Kidney (tissue), 14 donors: Measurements from ENCODE around the gene IRAG1. TPM values are rescaled to one million over a fixed set of nuclear protein-coding genes. Genes with fewer than 3 reads are reported as not detected.

Experiments
- DNase-seq, 5 donors: peaks; one replicate each; pipeline ENCODE4 v3.0.0-alpha.2; 2013 to 2020
- FAIRE-seq: peaks from 2 replicates; lab custom pipeline; 2012; peaks lifted over from hg19 to GRCh38; lab: Jason Lieb, UNC
- H3K27ac ChIP-seq, 2 donors: one replicate each; pipeline ENCODE4 v1.7.0; 2013; ENCODE audit warnings: low read depth in 2 of 2, low read length in 2 of 2, inconsistent platforms in 1 of 2
- H3K27me3 ChIP-seq: one replicate; pipeline ENCODE4 v1.7.1; 2013; ENCODE audit warnings: low read length, inconsistent platforms; ENCODE audit not compliant: control insufficient read depth, insufficient read depth
- H3K36me3 ChIP-seq, 3 donors: one replicate each; pipeline versions ENCODE4 v1.7.0 to v1.7.1; 2013; ENCODE audit warnings: low read length in 3 of 3, control low read depth in 1 of 3, inconsistent platforms in 1 of 3; ENCODE audit not compliant: insufficient read depth in 3 of 3, control insufficient read depth in 2 of 3
- H3K4me1 ChIP-seq, 3 donors: one replicate each; pipeline versions ENCODE4 v1.7.0 to v1.7.1; 2013; ENCODE audit warnings: low read length in 3 of 3, inconsistent platforms in 1 of 3, low read depth in 1 of 3; ENCODE audit not compliant: control insufficient read depth in 2 of 3, insufficient read depth in 2 of 3
- H3K4me3 ChIP-seq, 3 donors: one replicate each; pipeline versions ENCODE4 v1.7.0 to v1.8.1; 2013; ENCODE audit warnings: low read length in 3 of 3, control low read depth in 1 of 3, inconsistent platforms in 1 of 3
- H3K9ac ChIP-seq, 3 donors: one replicate each; pipeline versions ENCODE4 v1.7.0 to v1.7.1; 2013; ENCODE audit warnings: low read length in 3 of 3, control low read depth in 1 of 3, inconsistent platforms in 1 of 3
- H3K9me3 ChIP-seq, 3 donors: one replicate each; pipeline versions ENCODE4 v1.7.0 to v1.7.1; 2013; ENCODE audit warnings: low read length in 3 of 3, control low read depth in 1 of 3, inconsistent platforms in 1 of 3; ENCODE audit not compliant: control insufficient read depth in 2 of 3, insufficient read depth in 1 of 3
- CTCF ChIP-seq: IDR thresholded peaks from 3 replicates; pipeline ENCODE4 v1.5.1; 2012; ENCODE audit warnings: mild to moderate bottlenecking, moderate library complexity, borderline replicate concordance; ENCODE audit not compliant: insufficient read depth; ENCODE audit errors: extremely low read depth
- intact Hi-C: fragments of 100-400 bp; cut with DNase I; formaldehyde crosslinking; loops from one replicate; pipeline ENCODE4 v1.11.1; 2022
- polyA plus RNA-seq: library from polyadenylated mRNA; stranded (reverse); fragments of 350-450 nt; fragmentation: Illumina TruSeq; extraction: RNeasy Lipid Tissue Mini Kit (QIAGEN cat#74804); gene quantifications from one replicate; pipeline ENCODE4 v1.2.3, GENCODE V29; 2014; ENCODE audit warnings: low read depth, low replicate concordance; ENCODE audit not compliant: insufficient read depth
- total RNA-seq: library from RNA; stranded (reverse); fragmentation: NEBNext Ultra II Directional; extraction: Animal tissue kit (Norgen Biotek cat#: 25700); gene quantifications from one replicate; pipeline ENCODE4 v1.2.1, GENCODE V29; 2021
- donor health status: control.
- donor health status: control.
- donor health status: control.
- donor health status: control.
- donor health status: control.
- donor health status: DM: yes; HTN: yes; CAD: no.
- donor health status: Normal renal cell carcinoma (clear cell type).

The IRAG1 gene
- total and polyA plus RNA-seq, 2 donors from 2014 or later = 7.0 to 38.1 TPM

GRCh38 chr11:10716122-10716521 is 22.6 kb upstream of the IRAG1 start:
- Histone ChIP-seq H3K4me1 (no peaks in the 10 kb centered on the region), H3K9ac (no peak overlapping the region), H3K4me3 (no peak overlapping the region), H3K36me3 (no peaks in the 10 kb centered on the region), H3K9me3 (no peaks in the 10 kb centered on the region), H3K27me3 (no peaks in the 10 kb centered on the region), H3K27ac (no peak overlapping the region)
- DNase-seq (no peak), FAIRE-seq (no peak)
- no peak for TF ChIP-seq CTCF
- intact Hi-C loops = no loop called here

GRCh38 chr11:10715571-10715970 is 22.0 kb upstream of the IRAG1 start:
- no peak for TF ChIP-seq CTCF
- H3K9me3 ChIP-seq = no peaks in the 10 kb centered on the region
- no peaks in the 10 kb centered on the region for H3K4me1 ChIP-seq
- FAIRE-seq = no peak
- H3K27ac ChIP-seq = no peak overlapping the region
- H3K4me3 ChIP-seq = no peak overlapping the region
- no peak overlapping the region for H3K9ac ChIP-seq
- no peak for DNase-seq
- no peaks in the 10 kb centered on the region for H3K27me3 ChIP-seq
- H3K36me3 ChIP-seq = no peaks in the 10 kb centered on the region
- intact Hi-C loops = no loop called here

DNA sequence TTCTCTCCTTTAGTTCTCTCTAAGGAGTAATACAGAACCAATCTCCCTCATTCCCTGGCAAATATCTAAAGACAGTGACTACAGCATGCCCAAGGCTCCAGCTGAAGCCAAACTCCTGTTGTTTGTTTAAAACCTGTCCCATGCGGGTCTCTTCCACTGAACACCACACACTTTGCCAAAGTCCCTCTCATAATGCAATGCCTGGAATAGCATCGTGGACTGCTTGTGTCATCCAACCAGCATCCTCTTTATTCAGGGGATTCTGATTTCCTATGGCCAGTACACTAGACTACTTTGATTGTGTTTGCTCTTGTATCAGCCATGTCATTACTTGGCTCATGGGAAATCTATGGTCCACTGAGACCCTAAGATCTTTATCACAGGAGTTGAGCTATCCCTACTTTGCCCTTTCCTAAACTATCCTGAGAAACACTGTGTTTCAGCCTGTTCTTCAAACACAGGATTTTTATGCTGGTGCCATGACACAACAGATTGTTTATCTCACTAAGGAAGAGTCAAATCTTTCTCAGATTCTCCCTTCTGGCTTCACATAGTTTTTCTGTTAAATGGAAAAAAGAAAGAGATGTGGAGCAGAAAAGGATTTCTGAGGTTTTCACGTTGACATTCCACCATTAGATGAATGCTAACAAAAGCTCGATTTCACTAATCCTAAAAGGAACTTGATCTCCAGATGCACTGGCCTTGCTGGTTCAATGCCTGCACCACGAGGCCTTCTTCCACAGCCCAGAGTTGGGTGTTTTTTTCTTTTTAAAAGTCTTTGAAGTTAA is 15.9 kb upstream of the IRAG1 start:
- H3K9me3 ChIP-seq = no peaks in the 10 kb centered on the region
- no peak for TF ChIP-seq CTCF
- H3K4me3 ChIP-seq = no peak overlapping the region
- H3K9ac ChIP-seq = no peak overlapping the region
- DNase-seq = no peak
- H3K27ac ChIP-seq = no peak overlapping the region
- no peaks in the 10 kb centered on the region for H3K36me3 ChIP-seq
- H3K27me3 ChIP-seq = no peaks in the 10 kb centered on the region
- FAIRE-seq = no peak
- intact Hi-C loops = no loop called here
- H3K4me1 ChIP-seq = no peaks in the 10 kb centered on the region
